ENCODE measurements around the gene KIAA0930. TPM values are rescaled to one million over a fixed set of nuclear protein-coding genes. Genes with fewer than 3 reads are reported as not detected.
"Not testable (repeated sequence)": the region's sequence is repeated elsewhere in the genome, so short reads cannot be mapped to it uniquely, and the experiment has no call there.

The KIAA0930 gene
- total RNA-seq, 1 experiment from 2014 or later: 54.8 TPM

DNA sequence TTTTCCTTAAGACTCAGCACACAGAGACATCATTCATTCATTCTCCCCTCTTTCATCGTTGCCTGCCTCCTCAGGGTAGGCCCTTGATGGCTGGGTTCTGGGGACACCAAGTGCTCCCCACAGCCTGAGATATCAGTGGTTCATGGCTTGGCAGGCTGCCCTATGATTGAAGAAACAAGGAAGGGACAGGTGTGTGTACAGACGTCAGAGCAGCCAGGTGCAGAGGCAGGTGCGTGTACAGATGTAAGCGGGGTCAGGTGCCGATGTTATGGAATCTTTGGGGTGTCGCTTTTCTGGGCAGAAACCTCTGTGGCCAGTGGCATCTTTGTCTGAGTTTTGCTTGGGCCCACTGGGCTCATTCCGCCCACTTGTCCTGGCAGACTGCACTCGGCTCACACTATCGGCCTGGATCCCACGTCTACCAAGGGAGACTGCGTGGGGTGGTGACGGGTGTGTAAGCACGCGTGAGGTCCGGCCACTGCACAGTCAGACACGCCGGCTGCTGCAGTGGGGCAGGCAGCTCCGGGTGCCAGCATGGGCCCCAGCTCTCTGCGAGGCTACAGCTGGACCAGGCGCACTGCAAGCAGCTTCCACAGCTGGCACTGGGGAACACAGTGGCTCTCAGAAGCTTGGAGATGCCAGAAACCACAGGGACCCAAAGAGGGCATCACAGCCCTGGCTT lies 20.9 kb upstream of the KIAA0930 start:
- Histone ChIP-seq H3K36me3 (ENCODE audit: insufficient read depth, low read length, poor library complexity, severe bottlenecking) (no peaks in the 10 kb centered on the region), H3K4me3 (ENCODE audit: low read depth, low read length, poor library complexity, severe bottlenecking) (no peak overlapping the region), H3K27ac (ENCODE audit: low read depth, low read length, poor library complexity, severe bottlenecking) (no peak overlapping the region), H3K4me1 (ENCODE audit: insufficient read depth, low read length, poor library complexity, severe bottlenecking) (no peaks in the 10 kb centered on the region), H3K9me3 (ENCODE audit: low read depth, low read length, poor library complexity, severe bottlenecking) (no peaks in the 10 kb centered on the region), H3K27me3 (replicated peaks; ENCODE audit: insufficient read depth, low read depth, low read length, poor library complexity) (no peaks in the 10 kb centered on the region)
- DNase-seq (ENCODE audit: low spot score): no peak
- no peak for TF ChIP-seq EZH2 (IDR thresholded peaks at IDR 0.05; ENCODE audit: borderline replicate concordance, low read depth, low read length, poor library complexity, severe bottlenecking)
- TF ChIP-seq, protein P1, sequence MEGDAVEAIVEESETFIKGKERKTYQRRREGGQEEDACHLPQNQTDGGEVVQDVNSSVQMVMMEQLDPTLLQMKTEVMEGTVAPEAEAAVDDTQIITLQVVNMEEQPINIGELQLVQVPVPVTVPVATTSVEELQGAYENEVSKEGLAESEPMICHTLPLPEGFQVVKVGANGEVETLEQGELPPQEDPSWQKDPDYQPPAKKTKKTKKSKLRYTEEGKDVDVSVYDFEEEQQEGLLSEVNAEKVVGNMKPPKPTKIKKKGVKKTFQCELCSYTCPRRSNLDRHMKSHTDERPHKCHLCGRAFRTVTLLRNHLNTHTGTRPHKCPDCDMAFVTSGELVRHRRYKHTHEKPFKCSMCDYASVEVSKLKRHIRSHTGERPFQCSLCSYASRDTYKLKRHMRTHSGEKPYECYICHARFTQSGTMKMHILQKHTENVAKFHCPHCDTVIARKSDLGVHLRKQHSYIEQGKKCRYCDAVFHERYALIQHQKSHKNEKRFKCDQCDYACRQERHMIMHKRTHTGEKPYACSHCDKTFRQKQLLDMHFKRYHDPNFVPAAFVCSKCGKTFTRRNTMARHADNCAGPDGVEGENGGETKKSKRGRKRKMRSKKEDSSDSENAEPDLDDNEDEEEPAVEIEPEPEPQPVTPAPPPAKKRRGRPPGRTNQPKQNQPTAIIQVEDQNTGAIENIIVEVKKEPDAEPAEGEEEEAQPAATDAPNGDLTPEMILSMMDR (conservative IDR thresholded peaks at IDR 0.05; ENCODE audit: low read depth, low read length): no peak
- intact Hi-C loops (cut with micrococcal nuclease; ENCODE audit: unreplicated experiment): no loop called here
- BruUV-seq (replicated peaks): no TSS peak
- ChIA-PET CTCF (no interaction called here), POLR2A (ENCODE audit: low non-redundant PET) (no interaction called here)

DNA sequence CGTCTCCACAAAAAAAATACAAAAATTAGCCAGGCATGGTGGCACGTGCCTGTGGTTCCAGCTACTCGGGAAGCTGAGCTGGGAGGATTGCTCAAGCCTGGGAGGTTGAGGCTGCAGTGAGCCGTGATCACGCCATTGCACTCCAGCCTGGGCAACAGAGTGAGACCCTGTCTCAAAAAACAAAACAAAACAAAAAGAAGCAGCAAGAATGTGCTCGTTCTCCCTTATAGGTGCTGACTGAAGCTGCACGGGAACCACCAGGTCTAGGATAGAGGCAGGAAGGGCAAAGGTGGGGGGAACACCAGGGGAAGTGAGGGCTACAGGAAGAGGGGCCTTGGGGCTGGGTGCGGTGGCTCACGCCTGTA lies 19.7 kb upstream of the KIAA0930 start:
- DNase-seq (ENCODE audit: low spot score); intact Hi-C loops (cut with micrococcal nuclease; ENCODE audit: unreplicated experiment); POLR2A ChIA-PET (ENCODE audit: low non-redundant PET); H3K27ac ChIP-seq (ENCODE audit: low read depth, low read length, poor library complexity, severe bottlenecking); H3K9me3 ChIP-seq (ENCODE audit: low read depth, low read length, poor library complexity, severe bottlenecking); H3K4me3 ChIP-seq (ENCODE audit: low read depth, low read length, poor library complexity, severe bottlenecking); H3K27me3 ChIP-seq (replicated peaks; ENCODE audit: insufficient read depth, low read depth, low read length, poor library complexity); CTCF ChIA-PET; BruUV-seq (replicated peaks); H3K4me1 ChIP-seq (ENCODE audit: insufficient read depth, low read length, poor library complexity, severe bottlenecking); H3K36me3 ChIP-seq (ENCODE audit: insufficient read depth, low read length, poor library complexity, severe bottlenecking): not testable (repeated sequence)

DNA sequence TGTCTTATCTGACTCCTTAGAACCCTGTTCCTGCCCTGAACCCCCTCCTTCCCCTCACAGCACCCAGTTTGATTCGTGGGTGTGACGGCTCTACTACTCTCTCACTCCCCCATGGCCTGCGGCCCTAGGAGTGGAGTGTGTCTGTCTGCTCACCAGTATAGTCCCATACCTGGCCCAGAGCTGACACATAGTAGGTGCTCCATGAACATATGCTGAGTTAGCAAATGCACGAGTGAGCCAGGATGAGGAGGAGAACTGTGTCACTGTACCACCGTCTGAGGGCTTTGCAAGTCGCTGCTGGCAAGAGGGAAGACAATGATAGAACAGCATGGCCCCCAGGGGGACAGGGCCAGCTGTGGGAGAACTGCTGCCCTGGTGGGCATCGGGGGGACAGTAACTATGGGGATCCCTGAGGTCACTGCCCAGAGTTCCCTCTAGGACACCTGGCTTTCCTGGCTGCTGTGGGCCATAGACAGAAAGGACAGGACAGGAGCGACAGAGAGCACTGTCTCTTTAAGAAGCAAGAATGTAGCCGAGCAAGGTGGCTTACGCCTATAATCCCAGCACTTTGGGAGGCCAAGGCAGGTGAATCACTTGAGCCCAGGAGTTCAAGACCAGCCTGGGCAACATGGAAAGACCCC lies 19.2 kb upstream of the KIAA0930 start:
- intact Hi-C loops (cut with micrococcal nuclease; ENCODE audit: unreplicated experiment): no loop called here
- no peaks in the 10 kb centered on the region for H3K36me3 ChIP-seq (ENCODE audit: insufficient read depth, low read length, poor library complexity, severe bottlenecking)
- no peak for DNase-seq (ENCODE audit: low spot score)
- BruUV-seq (replicated peaks): no TSS peak
- ChIA-PET POLR2A (ENCODE audit: low non-redundant PET) (no interaction called here), CTCF (no interaction called here)
- no peak overlapping the region for H3K27ac ChIP-seq (ENCODE audit: low read depth, low read length, poor library complexity, severe bottlenecking)
- no peak for TF ChIP-seq EZH2 (IDR thresholded peaks at IDR 0.05; ENCODE audit: borderline replicate concordance, low read depth, low read length, poor library complexity, severe bottlenecking)
- TF ChIP-seq, protein P1 (conservative IDR thresholded peaks at IDR 0.05; ENCODE audit: low read depth, low read length): no peak
- no peaks in the 10 kb centered on the region for H3K27me3 ChIP-seq (replicated peaks; ENCODE audit: insufficient read depth, low read depth, low read length, poor library complexity)
- no peak overlapping the region for H3K4me3 ChIP-seq (ENCODE audit: low read depth, low read length, poor library complexity, severe bottlenecking)
- no peaks in the 10 kb centered on the region for H3K4me1 ChIP-seq (ENCODE audit: insufficient read depth, low read length, poor library complexity, severe bottlenecking)
- no peaks in the 10 kb centered on the region for H3K9me3 ChIP-seq (ENCODE audit: low read depth, low read length, poor library complexity, severe bottlenecking)

DNA sequence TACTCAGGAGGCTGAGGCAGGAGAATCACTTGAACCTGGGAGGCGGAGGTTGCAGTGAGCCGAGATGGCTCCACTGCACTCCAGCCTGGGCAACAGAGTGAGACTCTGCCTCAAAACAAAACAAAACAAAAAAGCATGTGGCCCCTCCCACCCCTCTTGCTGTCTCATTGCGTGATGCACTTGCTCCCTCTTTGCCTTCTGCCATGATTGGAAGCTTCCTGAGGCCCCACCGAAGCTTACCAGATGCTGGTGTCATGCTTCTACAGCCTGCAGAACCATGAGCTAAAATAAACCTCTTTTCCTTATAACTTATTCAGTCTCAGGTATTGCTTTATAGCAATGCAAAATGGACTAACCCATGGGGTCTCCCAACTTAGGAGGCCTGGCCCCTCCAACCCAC lies 17.2 kb upstream of the KIAA0930 start:
- intact Hi-C loops (cut with micrococcal nuclease; ENCODE audit: unreplicated experiment); CTCF ChIA-PET; DNase-seq (ENCODE audit: low spot score); POLR2A ChIA-PET (ENCODE audit: low non-redundant PET); H3K9me3 ChIP-seq (ENCODE audit: low read depth, low read length, poor library complexity, severe bottlenecking); H3K36me3 ChIP-seq (ENCODE audit: insufficient read depth, low read length, poor library complexity, severe bottlenecking); H3K4me1 ChIP-seq (ENCODE audit: insufficient read depth, low read length, poor library complexity, severe bottlenecking); H3K27ac ChIP-seq (ENCODE audit: low read depth, low read length, poor library complexity, severe bottlenecking); H3K4me3 ChIP-seq (ENCODE audit: low read depth, low read length, poor library complexity, severe bottlenecking); BruUV-seq (replicated peaks); H3K27me3 ChIP-seq (replicated peaks; ENCODE audit: insufficient read depth, low read depth, low read length, poor library complexity): not testable (repeated sequence)

Measured in A673 (cell line).